ENCODE results near the gene RTL3.
"Not testable (repeated sequence)": the region's sequence is repeated elsewhere in the genome, so short reads cannot be mapped to it uniquely, and the experiment has no call there.

The RTL3 gene

GRCh38 chrX:78658845-78659744, at the start of gene RTL3:
Gene RTL3, minus strand, starts transcription at chrX:78659328. Its CDS starts 908 bp downstream, at chrX:78658420.
- no peak for DNase-seq

- DNase-seq = no peak
Observed at GRCh38 chrX:78708816-78709215, 49.7 kb upstream of the RTL3 start.

GRCh38 chrX:78708262-78708661, 49.1 kb upstream of the RTL3 start:
- DNase-seq = no peak

- no peak for DNase-seq
Observed at GRCh38 chrX:78706071-78706470, 46.9 kb upstream of the RTL3 start.

- no peak for DNase-seq
Observed at GRCh38 chrX:78693536-78693935, 34.4 kb upstream of the RTL3 start.

- DNase-seq = no peak
Observed at GRCh38 chrX:78693012-78693411, 33.9 kb upstream of the RTL3 start.

GRCh38 chrX:78687586-78687985, 28.5 kb upstream of the RTL3 start:
- no peak for DNase-seq

- DNase-seq = no peak
Observed at GRCh38 chrX:78673246-78673645, 14.1 kb upstream of the RTL3 start.

- DNase-seq = no peak
Observed at GRCh38 chrX:78665342-78665741, 6.2 kb upstream of the RTL3 start.

GRCh38 chrX:78661836-78662235, 2.7 kb upstream of the RTL3 start:
- no peak for DNase-seq

- DNase-seq = no peak
Observed at GRCh38 chrX:78659955-78660354, 827 bp upstream of the RTL3 start.

GRCh38 chrX:78658414-78658813, 714 bp downstream of the RTL3 start:
- no peak for DNase-seq

- no peak for DNase-seq
Observed at GRCh38 chrX:78655642-78656041, 3.5 kb downstream of the RTL3 start.

GRCh38 chrX:78653118-78653822, 5.9 kb downstream of the RTL3 start:
- DNase-seq = no peak

GRCh38 chrX:78650906-78651437, 8.2 kb downstream of the RTL3 start:
- no peak for DNase-seq

GRCh38 chrX:78643874-78644273, 15.3 kb downstream of the RTL3 start:
- no peak for DNase-seq

GRCh38 chrX:78643096-78643495, 16.0 kb downstream of the RTL3 start:
- DNase-seq = no peak

GRCh38 chrX:78636096-78636495, 23.0 kb downstream of the RTL3 start:
- not testable (repeated sequence) for DNase-seq

- no peak for DNase-seq
Observed at GRCh38 chrX:78624962-78625909, 33.9 kb downstream of the RTL3 start.

GRCh38 chrX:78624426-78624825, 34.7 kb downstream of the RTL3 start:
- DNase-seq = no peak

GRCh38 chrX:78622831-78623230, 36.3 kb downstream of the RTL3 start:
- no peak for DNase-seq

- DNase-seq = no peak
Observed at GRCh38 chrX:78619834-78620233, 39.3 kb downstream of the RTL3 start.

- no peak for DNase-seq
Observed at GRCh38 chrX:78618987-78619386, 40.1 kb downstream of the RTL3 start.
